IMR-90 (cell line): ENCODE results near the gene GALNT12. TPM values are rescaled to one million over a fixed set of nuclear protein-coding genes. Genes with fewer than 3 reads are reported as not detected.

Experiments
- ATAC-seq: fragments of 200-7000 bp; cut with Tn5 transposase; 2 replicates; pipeline ENCODE4 v1.9.1; 2020; ENCODE audit warnings: low read depth, mild to moderate bottlenecking, moderate library complexity
- BruUV-seq: library from RNA; stranded (reverse); fragments of 400-500 nt; replicated peaks from 2 replicates; lab custom pipeline; 2021; lab: Mats Ljungman, UMichigan
- CTCF ChIA-PET: fragments of 300-600 bp; formaldehyde crosslinking; extraction: SDS; loops from one replicate; lab custom pipeline; 2021; ENCODE audit warnings: antibody characterized with exemption; lab: Yijun Ruan, JAX
- POLR2A ChIA-PET: fragments of 300-600 bp; sonication (Branson Sonifier 250); formaldehyde crosslinking; loops from one replicate; lab custom pipeline; 2022; ENCODE audit warnings: antibody characterized with exemption; ENCODE audit not compliant: unreplicated experiment; lab: Charles Lee
- DNase-seq: peaks from one replicate; pipeline ENCODE4 v3.0.0; 2013
- H2AFZ ChIP-seq: replicated peaks from 2 replicates; pipeline ENCODE3; 2013; ENCODE audit warnings: low read length, mild to moderate bottlenecking; ENCODE audit not compliant: poor library complexity
- H2AK5ac ChIP-seq: 2 replicates; pipeline ENCODE4 v1.6.1; 2013; ENCODE audit warnings: low read depth, low read length, inconsistent platforms
- H2AK9ac ChIP-seq: replicated peaks from 2 replicates; pipeline ENCODE3; 2013; ENCODE audit warnings: mild to moderate bottlenecking, low read depth, low read length, moderate library complexity; ENCODE audit not compliant: poor library complexity
- H2BK120ac ChIP-seq: 2 replicates; pipeline ENCODE4 v1.6.1; 2013; ENCODE audit warnings: low read depth, low read length, inconsistent platforms
- H2BK15ac ChIP-seq: 3 replicates; pipeline ENCODE4 v1.6.1; 2013; ENCODE audit warnings: low read depth, low read length, inconsistent platforms
- H2BK20ac ChIP-seq: 2 replicates; pipeline ENCODE4 v1.6.1; 2013; ENCODE audit warnings: low read depth, mild to moderate bottlenecking, inconsistent platforms, low read length, moderate library complexity
- H2BK5ac ChIP-seq: 2 replicates; pipeline ENCODE4 v1.6.1; 2013; ENCODE audit warnings: mild to moderate bottlenecking, low read depth, low read length, inconsistent platforms; ENCODE audit not compliant: poor library complexity, severe bottlenecking
- H3K14ac ChIP-seq: replicated peaks from 2 replicates; pipeline ENCODE4 v1.6.1; 2013; ENCODE audit warnings: low read depth, low read length, inconsistent platforms
- H3K18ac ChIP-seq: 2 replicates; pipeline ENCODE4 v1.6.1; 2013; ENCODE audit warnings: low read depth, low read length, control low read depth
- H3K23ac ChIP-seq: 2 replicates; pipeline ENCODE4 v1.6.1; 2013; ENCODE audit warnings: low read depth, low read length, inconsistent platforms
- H3K27ac ChIP-seq: 2 replicates; pipeline ENCODE4 v1.5.1; 2013; ENCODE audit warnings: mild to moderate bottlenecking, control low read depth, low read length; ENCODE audit not compliant: insufficient read depth
- H3K27me3 ChIP-seq: 2 replicates; pipeline ENCODE4 v1.6.1; 2013; ENCODE audit warnings: low read length; ENCODE audit not compliant: control insufficient read depth, insufficient read depth
- H3K36me3 ChIP-seq: 2 replicates; pipeline ENCODE4 v1.6.1; 2013; ENCODE audit warnings: low read length, mixed read lengths; ENCODE audit not compliant: control insufficient read depth, insufficient read depth
- H3K4ac ChIP-seq: 2 replicates; pipeline ENCODE4 v1.6.1; 2013; ENCODE audit warnings: low read depth, low read length, inconsistent platforms
- H3K4me1 ChIP-seq: 2 replicates; pipeline ENCODE4 v1.6.1; 2013; ENCODE audit warnings: low read length, mixed read lengths; ENCODE audit not compliant: control insufficient read depth, insufficient read depth
- H3K4me2 ChIP-seq: 2 replicates; pipeline ENCODE4 v1.6.1; 2013; ENCODE audit warnings: low read depth, mild to moderate bottlenecking, control low read depth, low read length, moderate library complexity
- H3K4me3 ChIP-seq: 2 replicates; pipeline ENCODE4 v1.5.1; 2013; ENCODE audit warnings: low read depth, mild to moderate bottlenecking, control low read depth, low read length, moderate library complexity; ENCODE audit not compliant: insufficient read depth
- H3K56ac ChIP-seq: 2 replicates; pipeline ENCODE4 v1.6.1; 2013; ENCODE audit warnings: low read length, inconsistent platforms; ENCODE audit not compliant: insufficient read depth; ENCODE audit errors: extremely low read depth
- H3K79me1 ChIP-seq, 2 experiments: 2 replicates each; pipeline ENCODE4 v1.6.1; 2013; ENCODE audit warnings: low read length in 2 of 2, inconsistent platforms in 1 of 2, low read depth in 1 of 2
- H3K9ac ChIP-seq: 2 replicates; pipeline ENCODE4 v1.6.1; 2013; ENCODE audit warnings: low read depth, low read length, control low read depth
- H3K9me1 ChIP-seq: 2 replicates; pipeline ENCODE4 v1.6.1; 2013; ENCODE audit warnings: low read length, inconsistent platforms; ENCODE audit not compliant: insufficient read depth
- H3K9me3 ChIP-seq: 2 replicates; pipeline ENCODE4 v1.6.1; 2013; ENCODE audit warnings: low read length; ENCODE audit not compliant: control insufficient read depth, insufficient read depth
- H4K20me1 ChIP-seq: 2 replicates; pipeline ENCODE4 v1.6.1; 2013; ENCODE audit warnings: low read length, inconsistent platforms; ENCODE audit not compliant: insufficient read depth
- H4K5ac ChIP-seq: 2 replicates; pipeline ENCODE4 v1.6.1; 2013; ENCODE audit warnings: mild to moderate bottlenecking, low read depth, low read length, control low read depth
- H4K8ac ChIP-seq, 2 experiments: 2 replicates each; pipeline ENCODE4 v1.6.1; 2013; ENCODE audit warnings: low read depth in 2 of 2, low read length in 2 of 2, control low read depth in 1 of 2, inconsistent platforms in 1 of 2
- H4K91ac ChIP-seq: 2 replicates; pipeline ENCODE4 v1.6.1; 2013; ENCODE audit warnings: low read depth, low read length, inconsistent platforms; ENCODE audit not compliant: insufficient read depth
- CEBPB ChIP-seq: IDR thresholded peaks from 2 replicates; pipeline ENCODE4 v1.6.1; 2012; ENCODE audit warnings: low read depth, low read length, improper control_type of control experiment
- FOS ChIP-seq: fragments of 150-350 bp; IDR thresholded peaks from 2 replicates; pipeline ENCODE4 v1.6.1; 2016; ENCODE audit warnings: low read depth, low read length
- MAFK ChIP-seq: IDR thresholded peaks from 2 replicates; pipeline ENCODE4 v1.6.1; 2012; ENCODE audit warnings: low read depth, low read length, improper control_type of control experiment
- POLR2A ChIP-seq: IDR thresholded peaks from 2 replicates; pipeline ENCODE4 v1.6.1; 2012; ENCODE audit warnings: mild to moderate bottlenecking, low read depth, low read length
- RCOR1 ChIP-seq: IDR thresholded peaks from 2 replicates; pipeline ENCODE4 v1.6.1; 2012; ENCODE audit warnings: mild to moderate bottlenecking, low read length, improper control_type of control experiment; ENCODE audit not compliant: insufficient replicate concordance
- USF2 ChIP-seq: fragments of 150-350 bp; IDR thresholded peaks from 2 replicates; pipeline ENCODE4 v1.6.1; 2017; ENCODE audit warnings: mild to moderate bottlenecking, antibody characterized with exemption, low read length, low read depth
- WGBS, 2 experiments: methylation state at CpG; one replicate each; pipeline versions ENCODE4 v1.1.5 to v1.1.7; 2013; ENCODE audit warnings: missing lambda C conversion rate in 2 of 2; ENCODE audit not compliant: insufficient read length in 1 of 2; ENCODE audit errors: extremely low coverage in 2 of 2; 5-methylcytosine and 5-hydroxymethylcytosine counted together
- dilution Hi-C: fragments of 300-500 bp; cut with HindIII; formaldehyde crosslinking; loops from one replicate; pipeline ENCODE4 v1.14.3; 2018; ENCODE audit warnings: low sequenced_read_pairs; ENCODE audit not compliant: unreplicated experiment
- in situ Hi-C: fragments of 300-500 bp; cut with MboI; formaldehyde crosslinking; loops from 3 replicates; pipeline ENCODE4 v1.14.3; 2019; ENCODE audit warnings: low sequenced_read_pairs, inconsistent platforms, mixed read lengths
- intact Hi-C: fragments of 100-400 bp; cut with micrococcal nuclease; formaldehyde crosslinking; loops from 2 replicates; pipeline ENCODE4 v1.10.0; 2022
- polyA plus RNA-seq, 3 experiments: library from polyadenylated mRNA; depleted of rRNA; stranded (reverse); fragments of >200 nt; gene quantifications; 2 replicates each; pipeline ENCODE4 v1.2.3, GENCODE V29; 2012; ENCODE audit warnings: low replicate concordance in 1 of 3
- total RNA-seq: library from RNA; depleted of rRNA; stranded (reverse); fragments of >200 nt; gene quantifications from 2 replicates; pipeline ENCODE4 v1.2.3, GENCODE V29; 2012

Gene GALNT12
- total and polyA plus RNA-seq, 2 of the 4 experiments (the other 2 are of a cell fraction) = 2.3 to 2.5 TPM

GRCh38 chr9:98864281-98865174 is 57.1 kb downstream of the GALNT12 start:
- intact Hi-C loops = no loop called here
- Histone ChIP-seq H3K4me3 (no peak overlapping the region), H4K8ac (peak overlapping the region in 1 of 2 experiments; percentile 49; a peak in 2 of 4 replicates), H2AK9ac (no peak overlapping the region), H3K79me1 (no peaks in the 10 kb centered on the region), H2AFZ (no peak overlapping the region), H3K9me1 (peaks cover 18% of the 10 kb centered on the region), H2BK5ac (no peak overlapping the region), H3K4ac (peak overlapping the region; percentile 72), H3K27me3 (no peaks in the 10 kb centered on the region), H3K14ac (peak overlapping the region; percentile 10; the same call in 1 of the 2 replicates), H3K9ac (no peak overlapping the region), H3K9me3 (peaks cover 3% of the 10 kb centered on the region), H4K91ac (peak overlapping the region; percentile 38; the same call in 1 of the 2 replicates), H3K27ac (peak overlapping the region; percentile 5; the same call in 1 of the 2 replicates), H4K20me1 (no peaks in the 10 kb centered on the region), H2AK5ac (peak overlapping the region; percentile 72; the same call in 1 of the 2 replicates), H3K4me1 (peaks cover 21% of the 10 kb centered on the region), H3K23ac (no peak overlapping the region), H2BK20ac (peak overlapping the region; percentile 88), H3K18ac (peak overlapping the region; percentile 15; the same call in 1 of the 2 replicates), H2BK15ac (peak overlapping the region; percentile 29; the same call in 1 of the 3 replicates), H2BK120ac (peak overlapping the region; percentile 67), H3K36me3 (no peaks in the 10 kb centered on the region), H3K4me2 (no peak overlapping the region), H3K56ac (no peak overlapping the region), H4K5ac (no peak overlapping the region; the same call in 1 of the 2 replicates)
- 91% methylated on average over 3 of the region's 7 CpGs; no CpG with 5 or more reads in 1 of the 2 experiments for WGBS, 2 experiments
- in situ Hi-C loops = loop anchor here (25.0 kb wide), 1 partner anchor 973 kb away; no protein-coding TSS in a partner anchor
- ATAC-seq = no peak
- TF ChIP-seq USF2 = no peak
- TF ChIP-seq POLR2A = no peak
- no peak for TF ChIP-seq MAFK
- TF ChIP-seq CEBPB = peak; percentile 73
- TF ChIP-seq FOS = no peak
- TF ChIP-seq RCOR1 = no peak
- BruUV-seq = no TSS peak
- CTCF ChIA-PET = interaction anchor here (0.6 to 1.9 kb wide), 4 partner anchors 16 to 546 kb away, joined by 3 to 5 read pairs (median 3); no protein-coding TSS in a partner anchor
- peak; percentile 66 for DNase-seq
- dilution Hi-C loops = no loop called here
- POLR2A ChIA-PET = no interaction called here
